Renal pelvis (tissue), 4 donors: ENCODE measurements around the gene ATG9A. TPM values are rescaled to one million over a fixed set of nuclear protein-coding genes. Genes with fewer than 3 reads are reported as not detected.
A peak's percentile ranks its signal among the peaks of the same experiment; 100 is the strongest.

ENCODE experiments used
- DNase-seq: peaks from one replicate; pipeline ENCODE4 v3.0.0-alpha.2; 2013
- polyA plus RNA-seq, 3 donors: library from polyadenylated mRNA; unstranded; fragments of 120-200 nt; gene quantifications; one replicate each; pipeline ENCODE4 v1.2.1, GENCODE V29; 2013; ENCODE audit not compliant: insufficient read length in 3 of 3

The ATG9A gene
- polyA plus RNA-seq, 3 donors: 45.2 to 48.4 (median 46.3) TPM

- DNase-seq: no peak
Observed at GRCh38 chr2:219225350-219225749, 4.1 kb downstream of the ATG9A start.

- no peak for DNase-seq
Observed at GRCh38 chr2:219223831-219224610, 5.4 kb downstream of the ATG9A start.

GRCh38 chr2:219221957-219222518 is 7.4 kb downstream of the ATG9A start:
- DNase-seq: no peak

GRCh38 chr2:219220652-219221402 is 8.6 kb downstream of the ATG9A start:
- no peak for DNase-seq

GRCh38 chr2:219219784-219220532 is 9.5 kb downstream of the ATG9A start:
- DNase-seq: no peak

- peak; percentile 95 for DNase-seq
Observed at GRCh38 chr2:219218732-219219701, 10.4 kb downstream of the ATG9A start, which contains the start of gene ABCB6. TSS of gene ABCB6 (minus strand) at chr2:219218958. CDS start at chr2:219218673, 285 bp downstream.

GRCh38 chr2:219218217-219218731 is 11.2 kb downstream of the ATG9A start:
- no peak for DNase-seq

GRCh38 chr2:219216535-219216915 is 12.9 kb downstream of the ATG9A start:
- no peak for DNase-seq

GRCh38 chr2:219215871-219216534 is 13.4 kb downstream of the ATG9A start:
- no peak for DNase-seq

- DNase-seq: no peak
Observed at GRCh38 chr2:219214786-219215185, 14.7 kb downstream of the ATG9A start.

- no peak for DNase-seq
Observed at GRCh38 chr2:219214141-219214540, 15.3 kb downstream of the ATG9A start.

- DNase-seq: no peak
Observed at GRCh38 chr2:219213486-219214071, 15.9 kb downstream of the ATG9A start.

GRCh38 chr2:219213026-219213415 is 16.4 kb downstream of the ATG9A start:
- no peak for DNase-seq

- no peak for DNase-seq
Observed at GRCh38 chr2:219210886-219211362, 18.5 kb downstream of the ATG9A start.

GRCh38 chr2:219210196-219210885 is 19.1 kb downstream of the ATG9A start:
- no peak for DNase-seq

- no peak for DNase-seq
Observed at GRCh38 chr2:219209236-219210195, 19.9 kb downstream of the ATG9A start.

GRCh38 chr2:219207884-219208740 is 21.3 kb downstream of the ATG9A start:
- DNase-seq: no peak
